ENCODE measurements around the gene XRRA1. TPM values are rescaled to one million over a fixed set of nuclear protein-coding genes. Genes with fewer than 3 reads are reported as not detected.

XRRA1 gene
- total RNA-seq, 1 experiment from 2014 or later = 11.9 TPM

DNA sequence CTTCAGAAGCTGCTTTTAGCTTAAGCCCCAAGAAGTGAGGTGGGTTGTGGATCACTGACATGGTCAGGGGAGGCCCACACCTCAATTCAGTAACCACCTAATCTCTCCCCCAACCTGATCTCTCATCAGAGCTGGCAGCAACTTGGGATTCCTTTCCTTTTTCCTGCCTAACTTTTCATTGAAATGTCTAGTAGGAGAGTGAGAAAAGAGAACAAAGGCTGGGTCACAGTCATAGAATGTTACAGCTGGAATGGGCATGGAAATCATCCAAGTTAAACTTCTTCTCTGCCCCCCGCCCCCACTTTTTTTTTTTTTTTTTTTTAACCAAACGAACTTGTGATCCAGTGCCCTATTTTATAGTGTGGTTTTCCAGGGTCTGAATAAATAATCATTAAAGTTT is 108.4 kb downstream of the XRRA1 start:
- H3K36me3 ChIP-seq (ENCODE audit: control insufficient read depth, insufficient read depth, low read length) = peaks cover 4% of the 10 kb centered on the region
- H3K4me3 Mint-ChIP-seq (ENCODE audit: unreplicated experiment) = no peak overlapping the region
- CTCF ChIA-PET = interaction anchor here (0.7 kb wide), 1 partner anchor 15 kb away, joined by 3 read pairs; no protein-coding TSS in a partner anchor
- no peak overlapping the region for H3K27ac Mint-ChIP-seq (ENCODE audit: unreplicated experiment)
- H3K9me3 ChIP-seq = no peaks in the 10 kb centered on the region
- peaks cover 6% of the 10 kb centered on the region for H3K4me1 Mint-ChIP-seq (ENCODE audit: low read depth, unreplicated experiment)
- peaks cover 67% of the 10 kb centered on the region for H3K36me3 Mint-ChIP-seq (ENCODE audit: insufficient read depth, unreplicated experiment)
- no peak overlapping the region for H3K4me3 ChIP-seq (ENCODE audit: low read depth, low read length)
- no TSS peak for BruUV-seq (replicated peaks)
- no peaks in the 10 kb centered on the region for H3K27me3 Mint-ChIP-seq (ENCODE audit: insufficient read depth, unreplicated experiment)
- H3K4me1 ChIP-seq = peaks cover 3% of the 10 kb centered on the region; the same call in 1 of the 2 replicates
- DNase-seq = no peak
- POLR2A ChIA-PET = no interaction called here
- TF ChIP-seq, protein P1, sequence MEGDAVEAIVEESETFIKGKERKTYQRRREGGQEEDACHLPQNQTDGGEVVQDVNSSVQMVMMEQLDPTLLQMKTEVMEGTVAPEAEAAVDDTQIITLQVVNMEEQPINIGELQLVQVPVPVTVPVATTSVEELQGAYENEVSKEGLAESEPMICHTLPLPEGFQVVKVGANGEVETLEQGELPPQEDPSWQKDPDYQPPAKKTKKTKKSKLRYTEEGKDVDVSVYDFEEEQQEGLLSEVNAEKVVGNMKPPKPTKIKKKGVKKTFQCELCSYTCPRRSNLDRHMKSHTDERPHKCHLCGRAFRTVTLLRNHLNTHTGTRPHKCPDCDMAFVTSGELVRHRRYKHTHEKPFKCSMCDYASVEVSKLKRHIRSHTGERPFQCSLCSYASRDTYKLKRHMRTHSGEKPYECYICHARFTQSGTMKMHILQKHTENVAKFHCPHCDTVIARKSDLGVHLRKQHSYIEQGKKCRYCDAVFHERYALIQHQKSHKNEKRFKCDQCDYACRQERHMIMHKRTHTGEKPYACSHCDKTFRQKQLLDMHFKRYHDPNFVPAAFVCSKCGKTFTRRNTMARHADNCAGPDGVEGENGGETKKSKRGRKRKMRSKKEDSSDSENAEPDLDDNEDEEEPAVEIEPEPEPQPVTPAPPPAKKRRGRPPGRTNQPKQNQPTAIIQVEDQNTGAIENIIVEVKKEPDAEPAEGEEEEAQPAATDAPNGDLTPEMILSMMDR (IDR thresholded peaks at IDR 0.05; ENCODE audit: insufficient read depth in 1 of 2, low read depth in 1 of 2, low read length in 1 of 2, severe bottlenecking in 1 of 2, unreplicated experiment in 1 of 2) = no peak
- intact Hi-C loops (cut with micrococcal nuclease; ENCODE audit: unreplicated experiment) = no loop called here
- H3K27me3 ChIP-seq (replicated peaks; ENCODE audit: control insufficient read depth, insufficient read depth, low read length) = no peaks in the 10 kb centered on the region
- H3K9me3 Mint-ChIP-seq (ENCODE audit: unreplicated experiment) = no peaks in the 10 kb centered on the region

DNA sequence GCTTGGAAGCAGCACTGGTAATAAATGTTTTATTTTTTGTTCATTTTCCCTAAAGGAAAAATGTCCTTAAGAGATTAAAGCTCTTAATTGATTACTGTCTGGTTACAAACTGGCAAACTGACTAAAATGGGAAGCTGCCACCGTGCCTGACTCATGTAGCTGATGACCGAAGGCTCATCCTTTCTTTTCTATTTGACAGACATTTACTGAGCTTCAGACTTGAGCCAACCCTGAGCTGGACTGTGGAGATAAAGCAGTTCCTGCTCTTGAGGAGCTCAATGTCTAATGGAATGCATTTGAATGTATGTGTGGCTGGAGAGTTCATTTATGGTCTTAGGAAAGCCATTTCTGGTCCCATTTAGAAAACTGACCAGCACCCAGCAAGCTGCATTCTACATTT is 108.9 kb downstream of the XRRA1 start:
- H3K4me3 ChIP-seq (ENCODE audit: low read depth, low read length) = no peak overlapping the region
- H3K36me3 ChIP-seq (ENCODE audit: control insufficient read depth, insufficient read depth, low read length) = peaks cover 5% of the 10 kb centered on the region
- intact Hi-C loops (cut with micrococcal nuclease; ENCODE audit: unreplicated experiment) = no loop called here
- peaks cover 3% of the 10 kb centered on the region; the same call in 1 of the 2 replicates for H3K4me1 ChIP-seq
- TF ChIP-seq, protein P1 (IDR thresholded peaks at IDR 0.05; ENCODE audit: insufficient read depth in 1 of 2, low read depth in 1 of 2, low read length in 1 of 2, severe bottlenecking in 1 of 2, unreplicated experiment in 1 of 2) = no peak
- H3K27ac Mint-ChIP-seq (ENCODE audit: unreplicated experiment) = no peak overlapping the region
- no peak overlapping the region for H3K4me3 Mint-ChIP-seq (ENCODE audit: unreplicated experiment)
- POLR2A ChIA-PET = no interaction called here
- H3K9me3 Mint-ChIP-seq (ENCODE audit: unreplicated experiment) = no peaks in the 10 kb centered on the region
- H3K9me3 ChIP-seq = no peaks in the 10 kb centered on the region
- H3K4me1 Mint-ChIP-seq (ENCODE audit: low read depth, unreplicated experiment) = peaks cover 6% of the 10 kb centered on the region
- no peaks in the 10 kb centered on the region for H3K27me3 ChIP-seq (replicated peaks; ENCODE audit: control insufficient read depth, insufficient read depth, low read length)
- H3K27me3 Mint-ChIP-seq (ENCODE audit: insufficient read depth, unreplicated experiment) = no peaks in the 10 kb centered on the region
- peaks cover 67% of the 10 kb centered on the region for H3K36me3 Mint-ChIP-seq (ENCODE audit: insufficient read depth, unreplicated experiment)
- BruUV-seq (replicated peaks) = no TSS peak
- DNase-seq = no peak
- CTCF ChIA-PET = interaction anchor here (0.7 kb wide), 1 partner anchor 15 kb away, joined by 3 read pairs; no protein-coding TSS in a partner anchor

- intact Hi-C loops (cut with micrococcal nuclease; ENCODE audit: unreplicated experiment) = no loop called here
Measured at GRCh38 chr11:74839446-74839845, 109.4 kb downstream of the XRRA1 start.

More at GRCh38 chr11:74839446-74839845, 109.4 kb downstream of the XRRA1 start:
- peaks cover 8% of the 10 kb centered on the region for H3K36me3 ChIP-seq (ENCODE audit: control insufficient read depth, insufficient read depth, low read length)
- ChIA-PET POLR2A (no interaction called here), CTCF (no interaction called here)
- TF ChIP-seq, protein P1 (IDR thresholded peaks at IDR 0.05; ENCODE audit: insufficient read depth in 1 of 2, low read depth in 1 of 2, low read length in 1 of 2, severe bottlenecking in 1 of 2, unreplicated experiment in 1 of 2) = no peak
- H3K36me3 Mint-ChIP-seq (ENCODE audit: insufficient read depth, unreplicated experiment) = peaks cover 72% of the 10 kb centered on the region
- H3K4me3 Mint-ChIP-seq (ENCODE audit: unreplicated experiment) = no peak overlapping the region
- no peaks in the 10 kb centered on the region for H3K9me3 ChIP-seq
- DNase-seq = no peak
- H3K4me1 ChIP-seq = peaks cover 3% of the 10 kb centered on the region; the same call in 1 of the 2 replicates
- H3K27me3 ChIP-seq (replicated peaks; ENCODE audit: control insufficient read depth, insufficient read depth, low read length) = no peaks in the 10 kb centered on the region
- no peak overlapping the region for H3K27ac Mint-ChIP-seq (ENCODE audit: unreplicated experiment)
- H3K4me3 ChIP-seq (ENCODE audit: low read depth, low read length) = no peak overlapping the region
- H3K27me3 Mint-ChIP-seq (ENCODE audit: insufficient read depth, unreplicated experiment) = no peaks in the 10 kb centered on the region
- H3K9me3 Mint-ChIP-seq (ENCODE audit: unreplicated experiment) = no peaks in the 10 kb centered on the region
- H3K4me1 Mint-ChIP-seq (ENCODE audit: low read depth, unreplicated experiment) = peaks cover 6% of the 10 kb centered on the region
- no TSS peak for BruUV-seq (replicated peaks)
